ENCODE measurements around the gene PDLIM4.

The PDLIM4 gene

GRCh38 chr5:132250547-132250946 is 6.9 kb upstream of the PDLIM4 start:
- TF ChIP-seq CTCF (IDR thresholded peaks at IDR 0.05; ENCODE audit: insufficient read depth, low read depth, low read length, missing control alignments), result no peak
- H3K4me3 ChIP-seq (ENCODE audit: low read depth, low read length), result no peak overlapping the region
- no peak for DNase-seq (ENCODE audit: low read depth)

DNA sequence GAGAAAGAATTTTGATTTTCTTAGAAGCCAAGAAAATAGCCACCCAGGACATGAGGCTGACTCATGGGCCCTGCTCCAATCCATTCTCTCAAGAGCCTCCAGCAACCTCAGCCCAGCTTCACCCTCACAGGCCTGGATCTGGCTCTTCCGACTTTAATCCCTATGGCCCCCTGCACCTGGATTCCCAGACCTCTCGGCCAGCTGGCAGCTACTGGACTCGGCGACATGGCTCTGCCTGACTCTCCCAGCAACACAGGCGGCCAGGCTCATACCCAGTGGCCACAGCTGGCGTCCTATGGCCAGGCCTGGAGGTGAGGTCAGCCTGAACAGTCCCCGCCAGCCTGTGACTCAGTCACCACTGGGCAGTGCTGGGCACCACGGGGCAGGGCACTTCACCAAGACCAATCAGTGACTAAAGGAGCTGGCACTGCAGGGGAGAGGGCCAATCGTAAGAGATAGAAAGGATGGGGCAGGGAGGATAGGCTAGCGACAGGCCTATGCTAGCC is 6.2 kb upstream of the PDLIM4 start:
- no peak overlapping the region for H3K4me3 ChIP-seq (ENCODE audit: low read depth, low read length)
- no peak for TF ChIP-seq CTCF (IDR thresholded peaks at IDR 0.05; ENCODE audit: insufficient read depth, low read depth, low read length, missing control alignments)
- no peak for DNase-seq (ENCODE audit: low read depth)

- DNase-seq (ENCODE audit: low read depth), result no peak
- no peak for TF ChIP-seq CTCF (IDR thresholded peaks at IDR 0.05; ENCODE audit: insufficient read depth, low read depth, low read length, missing control alignments)
These were observed 4.5 kb upstream of the PDLIM4 start for GRCh38 chr5:132253008-132253441.

GRCh38 chr5:132253452-132254320 is 3.8 kb upstream of the PDLIM4 start:
- no peak for DNase-seq (ENCODE audit: low read depth)
- TF ChIP-seq CTCF (IDR thresholded peaks at IDR 0.05; ENCODE audit: insufficient read depth, low read depth, low read length, missing control alignments), result no peak
- H3K4me3 ChIP-seq (ENCODE audit: low read depth, low read length), result no peak overlapping the region

More at GRCh38 chr5:132253008-132253441, 4.5 kb upstream of the PDLIM4 start:
- no peak overlapping the region for H3K4me3 ChIP-seq (ENCODE audit: low read depth, low read length)

GRCh38 chr5:132254321-132254977 is 3.0 kb upstream of the PDLIM4 start:
- DNase-seq (ENCODE audit: low read depth), result no peak
- TF ChIP-seq CTCF (IDR thresholded peaks at IDR 0.05; ENCODE audit: insufficient read depth, low read depth, low read length, missing control alignments), result no peak
- no peak overlapping the region for H3K4me3 ChIP-seq (ENCODE audit: low read depth, low read length)

GRCh38 chr5:132256086-132256782 is 1.3 kb upstream of the PDLIM4 start:
- H3K4me3 ChIP-seq (ENCODE audit: low read depth, low read length), result no peak overlapping the region
- TF ChIP-seq CTCF (IDR thresholded peaks at IDR 0.05; ENCODE audit: insufficient read depth, low read depth, low read length, missing control alignments), result no peak
- no peak for DNase-seq (ENCODE audit: low read depth)

All from GM12865 (cell line).